Measurements from ENCODE around the gene VANGL2.

VANGL2 gene

GRCh38 chr1:160394673-160395072 lies 5.7 kb upstream of the VANGL2 start:
- no peaks in the 10 kb centered on the region for H3K9me3 ChIP-seq (ENCODE audit: control insufficient read depth, insufficient read depth, low read length)
- H3K36me3 ChIP-seq (ENCODE audit: control insufficient read depth, insufficient read depth, low read length) = no peaks in the 10 kb centered on the region
- no peak for DNase-seq (ENCODE audit: low read depth, low spot score)
- H3K4me3 ChIP-seq (ENCODE audit: low read length) = no peak overlapping the region
- no peak overlapping the region for H3K27ac ChIP-seq (ENCODE audit: low read length)
- H3K27me3 ChIP-seq (ENCODE audit: control insufficient read depth, insufficient read depth, low read length) = no peaks in the 10 kb centered on the region
- H3K4me1 ChIP-seq (ENCODE audit: control insufficient read depth, insufficient read depth, low read length) = peaks cover 2% of the 10 kb centered on the region; the same call in 1 of the 2 replicates
- no CpG with 5 or more reads among the region's 8 CpGs for WGBS (ENCODE audit: insufficient coverage, insufficient read length)

- no peak for DNase-seq (ENCODE audit: low read depth, low spot score)
These were observed 2.7 kb upstream of the VANGL2 start for GRCh38 chr1:160397651-160398050.

GRCh38 chr1:160398823-160399222 lies 1.5 kb upstream of the VANGL2 start:
- Histone ChIP-seq H3K27me3 (ENCODE audit: control insufficient read depth, insufficient read depth, low read length) (no peaks in the 10 kb centered on the region), H3K4me3 (ENCODE audit: low read length) (no peak overlapping the region), H3K4me1 (ENCODE audit: control insufficient read depth, insufficient read depth, low read length) (peaks cover 10% of the 10 kb centered on the region; the same call in 1 of the 2 replicates), H3K27ac (ENCODE audit: low read length) (no peak overlapping the region), H3K9me3 (ENCODE audit: control insufficient read depth, insufficient read depth, low read length) (no peaks in the 10 kb centered on the region), H3K36me3 (ENCODE audit: control insufficient read depth, insufficient read depth, low read length) (no peaks in the 10 kb centered on the region)
- DNase-seq (ENCODE audit: low read depth, low spot score) = no peak
- no CpG with 5 or more reads among the region's 4 CpGs for WGBS (ENCODE audit: insufficient coverage, insufficient read length)

More at GRCh38 chr1:160397651-160398050, 2.7 kb upstream of the VANGL2 start:
- Histone ChIP-seq H3K4me1 (ENCODE audit: control insufficient read depth, insufficient read depth, low read length) (peaks cover 10% of the 10 kb centered on the region; the same call in 1 of the 2 replicates), H3K4me3 (ENCODE audit: low read length) (no peak overlapping the region), H3K27me3 (ENCODE audit: control insufficient read depth, insufficient read depth, low read length) (no peaks in the 10 kb centered on the region), H3K9me3 (ENCODE audit: control insufficient read depth, insufficient read depth, low read length) (no peaks in the 10 kb centered on the region), H3K36me3 (ENCODE audit: control insufficient read depth, insufficient read depth, low read length) (no peaks in the 10 kb centered on the region), H3K27ac (ENCODE audit: low read length) (no peak overlapping the region)
- WGBS (ENCODE audit: insufficient coverage, insufficient read length) = no CpG with 5 or more reads among the region's 1 CpG

- H3K27me3 ChIP-seq (ENCODE audit: control insufficient read depth, insufficient read depth, low read length) = no peaks in the 10 kb centered on the region
- peak overlapping the region; percentile 45; the same call in 1 of the 2 replicates for H3K4me3 ChIP-seq (ENCODE audit: low read length)
- H3K27ac ChIP-seq (ENCODE audit: low read length) = no peak overlapping the region
- H3K4me1 ChIP-seq (ENCODE audit: control insufficient read depth, insufficient read depth, low read length) = peaks cover 11% of the 10 kb centered on the region; the same call in 1 of the 2 replicates
- WGBS (ENCODE audit: insufficient coverage, insufficient read length) = no CpG with 5 or more reads among the region's 17 CpGs
- DNase-seq (ENCODE audit: low read depth, low spot score) = no peak
- no peaks in the 10 kb centered on the region for H3K9me3 ChIP-seq (ENCODE audit: control insufficient read depth, insufficient read depth, low read length)
- H3K36me3 ChIP-seq (ENCODE audit: control insufficient read depth, insufficient read depth, low read length) = no peaks in the 10 kb centered on the region
These were observed 681 bp upstream of the VANGL2 start for GRCh38 chr1:160399544-160400222.

- Histone ChIP-seq H3K4me3 (ENCODE audit: low read length) (peak overlapping the region; percentile 95), H3K4me1 (ENCODE audit: control insufficient read depth, insufficient read depth, low read length) (peaks cover 11% of the 10 kb centered on the region; the same call in 1 of the 2 replicates), H3K27ac (ENCODE audit: low read length) (no peak overlapping the region), H3K27me3 (ENCODE audit: control insufficient read depth, insufficient read depth, low read length) (no peaks in the 10 kb centered on the region), H3K36me3 (ENCODE audit: control insufficient read depth, insufficient read depth, low read length) (no peaks in the 10 kb centered on the region), H3K9me3 (ENCODE audit: control insufficient read depth, insufficient read depth, low read length) (no peaks in the 10 kb centered on the region)
- DNase-seq (ENCODE audit: low read depth, low spot score) = no peak
- no CpG with 5 or more reads among the region's 55 CpGs for WGBS (ENCODE audit: insufficient coverage, insufficient read length)
These were observed 502 bp downstream of the VANGL2 start for GRCh38 chr1:160400646-160401486.

GRCh38 chr1:160401487-160401805 lies 1.1 kb downstream of the VANGL2 start:
- Histone ChIP-seq H3K27me3 (ENCODE audit: control insufficient read depth, insufficient read depth, low read length) (no peaks in the 10 kb centered on the region), H3K36me3 (ENCODE audit: control insufficient read depth, insufficient read depth, low read length) (no peaks in the 10 kb centered on the region), H3K9me3 (ENCODE audit: control insufficient read depth, insufficient read depth, low read length) (no peaks in the 10 kb centered on the region), H3K4me3 (ENCODE audit: low read length) (peak overlapping the region; percentile 95; the same call in 1 of the 2 replicates), H3K27ac (ENCODE audit: low read length) (no peak overlapping the region), H3K4me1 (ENCODE audit: control insufficient read depth, insufficient read depth, low read length) (peaks cover 11% of the 10 kb centered on the region; the same call in 1 of the 2 replicates)
- DNase-seq (ENCODE audit: low read depth, low spot score) = no peak
- no CpG with 5 or more reads among the region's 7 CpGs for WGBS (ENCODE audit: insufficient coverage, insufficient read length)

GRCh38 chr1:160402001-160402795 lies 1.8 kb downstream of the VANGL2 start:
- Histone ChIP-seq H3K4me3 (ENCODE audit: low read length) (peak overlapping the region; percentile 95; the same call in 1 of the 2 replicates), H3K27me3 (ENCODE audit: control insufficient read depth, insufficient read depth, low read length) (no peaks in the 10 kb centered on the region), H3K4me1 (ENCODE audit: control insufficient read depth, insufficient read depth, low read length) (peaks cover 12% of the 10 kb centered on the region; the same call in 1 of the 2 replicates), H3K36me3 (ENCODE audit: control insufficient read depth, insufficient read depth, low read length) (no peaks in the 10 kb centered on the region), H3K27ac (ENCODE audit: low read length) (no peak overlapping the region), H3K9me3 (ENCODE audit: control insufficient read depth, insufficient read depth, low read length) (no peaks in the 10 kb centered on the region)
- DNase-seq (ENCODE audit: low read depth, low spot score) = no peak
- no CpG with 5 or more reads among the region's 9 CpGs for WGBS (ENCODE audit: insufficient coverage, insufficient read length)

- H3K27ac ChIP-seq (ENCODE audit: low read length) = no peak overlapping the region
- no peak for DNase-seq (ENCODE audit: low read depth, low spot score)
- H3K4me3 ChIP-seq (ENCODE audit: low read length) = no peak overlapping the region
- no peaks in the 10 kb centered on the region for H3K27me3 ChIP-seq (ENCODE audit: control insufficient read depth, insufficient read depth, low read length)
- peaks cover 17% of the 10 kb centered on the region; the same call in 1 of the 2 replicates for H3K4me1 ChIP-seq (ENCODE audit: control insufficient read depth, insufficient read depth, low read length)
- WGBS (ENCODE audit: insufficient coverage, insufficient read length) = no CpG with 5 or more reads among the region's 3 CpGs
- no peaks in the 10 kb centered on the region for H3K36me3 ChIP-seq (ENCODE audit: control insufficient read depth, insufficient read depth, low read length)
- no peaks in the 10 kb centered on the region for H3K9me3 ChIP-seq (ENCODE audit: control insufficient read depth, insufficient read depth, low read length)
These were observed 2.9 kb downstream of the VANGL2 start for GRCh38 chr1:160403244-160403643.

GRCh38 chr1:160404094-160404493 lies 3.7 kb downstream of the VANGL2 start:
- no peak overlapping the region for H3K27ac ChIP-seq (ENCODE audit: low read length)
- H3K36me3 ChIP-seq (ENCODE audit: control insufficient read depth, insufficient read depth, low read length) = no peaks in the 10 kb centered on the region
- no peaks in the 10 kb centered on the region for H3K9me3 ChIP-seq (ENCODE audit: control insufficient read depth, insufficient read depth, low read length)
- no peaks in the 10 kb centered on the region for H3K27me3 ChIP-seq (ENCODE audit: control insufficient read depth, insufficient read depth, low read length)
- no peak for DNase-seq (ENCODE audit: low read depth, low spot score)
- no peak overlapping the region for H3K4me3 ChIP-seq (ENCODE audit: low read length)
- peaks cover 19% of the 10 kb centered on the region; the same call in 1 of the 2 replicates for H3K4me1 ChIP-seq (ENCODE audit: control insufficient read depth, insufficient read depth, low read length)
- no CpG with 5 or more reads among the region's 3 CpGs for WGBS (ENCODE audit: insufficient coverage, insufficient read length)

- DNase-seq (ENCODE audit: low read depth, low spot score) = no peak
- Histone ChIP-seq H3K4me1 (ENCODE audit: control insufficient read depth, insufficient read depth, low read length) (peaks cover 19% of the 10 kb centered on the region; the same call in 1 of the 2 replicates), H3K4me3 (ENCODE audit: low read length) (no peak overlapping the region), H3K27me3 (ENCODE audit: control insufficient read depth, insufficient read depth, low read length) (no peaks in the 10 kb centered on the region), H3K27ac (ENCODE audit: low read length) (no peak overlapping the region), H3K36me3 (ENCODE audit: control insufficient read depth, insufficient read depth, low read length) (no peaks in the 10 kb centered on the region), H3K9me3 (ENCODE audit: control insufficient read depth, insufficient read depth, low read length) (no peaks in the 10 kb centered on the region)
- WGBS (ENCODE audit: insufficient coverage, insufficient read length) = no CpG with 5 or more reads among the region's 2 CpGs
These were observed 5.0 kb downstream of the VANGL2 start for GRCh38 chr1:160405331-160405877.

All from iPS DF 6.9 (cell line).